ENCODE data around the gene DIP2C.
"Not testable (repeated sequence)": the region's sequence is repeated elsewhere in the genome, so short reads cannot be mapped to it uniquely, and the experiment has no call there.

The DIP2C gene

DNA sequence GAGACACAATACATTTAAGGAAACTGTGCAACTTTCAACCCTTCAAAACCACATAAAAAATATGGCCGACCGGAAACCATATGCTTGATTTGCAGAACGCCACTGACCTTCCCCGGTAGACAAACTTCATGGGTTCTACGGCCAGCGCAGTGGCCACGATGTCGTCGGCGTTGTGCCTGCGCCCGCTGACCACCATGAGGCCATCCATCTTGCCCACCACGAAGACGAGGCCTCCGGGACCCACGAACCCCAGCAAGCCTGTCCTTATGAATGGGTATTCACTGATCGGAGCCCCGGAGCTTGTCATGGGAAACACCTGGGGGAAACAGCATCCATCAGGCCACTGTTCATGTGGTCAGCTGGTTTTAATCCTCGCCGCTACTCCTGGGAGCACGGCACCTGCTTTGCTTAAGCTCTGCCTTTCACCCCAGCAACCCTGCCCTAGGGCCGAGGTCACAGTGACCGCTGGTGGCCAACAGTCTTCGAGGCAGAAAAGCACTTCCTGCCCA, 325.1 kb downstream of the DIP2C start:
- DNase-seq, result no peak

- no peak for DNase-seq
Observed at GRCh38 chr10:363152-363551, 326.3 kb downstream of the DIP2C start.

DNA sequence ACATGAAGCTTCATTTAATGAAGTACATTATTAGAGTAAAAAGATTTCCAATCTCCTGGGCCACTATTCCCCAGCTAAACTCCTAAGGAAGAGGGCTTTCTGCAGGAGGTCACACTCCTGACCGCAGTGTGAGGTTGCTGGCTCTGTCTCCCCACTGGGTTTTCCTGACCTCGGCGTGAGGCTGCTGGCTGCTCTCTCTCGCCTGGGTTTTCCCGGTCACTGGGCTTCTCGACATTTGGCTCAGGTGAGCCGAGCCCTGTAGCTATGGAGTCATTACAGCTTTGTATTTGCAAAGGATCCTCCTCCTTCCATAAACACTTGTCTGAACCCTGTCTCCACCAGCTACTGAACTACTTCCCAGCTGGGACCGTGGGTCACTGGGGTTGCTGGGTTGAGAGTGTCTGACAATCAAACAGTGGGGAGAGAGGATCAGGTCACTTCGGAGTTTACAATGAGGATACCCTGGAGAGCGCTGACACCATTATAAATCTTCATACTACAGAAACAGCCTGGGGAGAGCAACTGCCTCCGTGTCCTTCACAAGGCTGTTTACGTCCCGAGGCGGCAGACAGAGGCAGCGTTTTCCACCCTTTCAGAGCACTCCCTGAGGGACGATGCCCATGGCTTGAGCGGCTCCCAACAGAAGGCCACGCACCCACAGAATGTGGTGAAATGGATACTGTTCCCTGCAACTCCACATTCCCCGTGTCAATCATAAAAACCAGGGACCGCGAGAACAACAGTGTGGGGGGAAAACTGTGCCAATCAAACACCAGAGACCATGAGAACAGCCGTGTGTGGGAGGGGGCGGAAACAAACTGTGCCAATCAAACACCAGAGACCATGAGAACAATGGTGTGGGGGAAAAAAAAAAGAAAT, 328.0 kb downstream of the DIP2C start:
- DNase-seq, result no peak

DNA sequence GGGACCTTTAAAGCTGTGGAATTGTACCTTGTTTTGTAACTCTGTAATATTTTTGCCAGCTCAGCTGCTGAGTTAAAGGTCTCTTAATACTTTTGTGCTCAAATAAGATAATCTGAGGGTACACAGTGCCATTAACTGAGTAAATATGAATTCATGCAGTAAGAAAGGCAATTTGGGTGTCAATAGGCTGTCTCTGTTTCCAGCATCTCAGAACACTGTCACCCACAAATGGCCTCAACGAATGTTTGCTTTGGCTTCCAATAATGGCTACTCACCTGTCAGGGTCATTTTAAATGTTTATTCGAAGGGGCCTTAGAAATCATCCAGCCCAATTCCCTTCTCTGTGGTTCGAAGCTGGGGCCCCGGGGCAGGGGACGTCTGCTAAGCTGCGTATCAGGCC, 328.8 kb downstream of the DIP2C start:
- no peak for DNase-seq

GRCh38 chr10:359762-360161, 329.7 kb downstream of the DIP2C start:
- no peak for DNase-seq

- DNase-seq, result no peak
Observed at GRCh38 chr10:359093-359492, 330.4 kb downstream of the DIP2C start.

DNA sequence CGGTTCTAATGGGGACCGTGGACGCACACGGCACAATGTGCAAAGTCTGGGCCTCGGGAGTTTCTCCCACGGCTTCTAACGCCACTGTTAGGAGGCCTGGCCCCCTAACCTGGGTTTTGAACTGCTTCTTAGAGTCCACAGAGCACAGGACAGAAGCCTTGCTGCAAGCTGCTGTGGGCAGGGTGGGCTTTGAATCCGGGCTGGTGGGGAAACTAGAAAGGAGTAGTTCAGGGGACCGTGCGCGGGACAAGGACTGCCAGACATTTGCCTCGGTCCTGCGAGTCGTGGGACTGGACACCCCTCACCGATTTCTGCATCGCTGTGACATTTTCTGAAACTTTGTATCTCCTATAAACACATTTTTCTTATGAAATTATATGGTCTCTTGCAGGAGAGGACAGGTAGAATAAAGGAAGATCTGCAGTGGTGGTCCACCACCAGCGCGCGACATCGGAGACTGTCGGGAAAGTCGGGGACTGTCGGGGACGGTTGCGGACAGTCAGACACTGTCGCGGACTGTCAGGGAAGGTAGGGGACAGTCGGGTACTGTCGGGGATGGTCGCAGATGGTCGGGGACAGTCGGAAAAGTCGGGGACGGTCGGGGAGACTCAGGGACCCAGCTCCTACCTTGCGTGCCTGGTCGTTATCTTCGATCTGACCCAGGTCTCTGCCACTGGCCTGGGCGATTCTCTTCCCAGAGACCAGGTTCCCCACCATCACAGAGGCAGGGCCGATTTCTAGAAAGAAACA, 332.1 kb downstream of the DIP2C start:
- no peak for DNase-seq

- no peak for DNase-seq
Observed at GRCh38 chr10:356452-356851, 333.0 kb downstream of the DIP2C start.

DNA sequence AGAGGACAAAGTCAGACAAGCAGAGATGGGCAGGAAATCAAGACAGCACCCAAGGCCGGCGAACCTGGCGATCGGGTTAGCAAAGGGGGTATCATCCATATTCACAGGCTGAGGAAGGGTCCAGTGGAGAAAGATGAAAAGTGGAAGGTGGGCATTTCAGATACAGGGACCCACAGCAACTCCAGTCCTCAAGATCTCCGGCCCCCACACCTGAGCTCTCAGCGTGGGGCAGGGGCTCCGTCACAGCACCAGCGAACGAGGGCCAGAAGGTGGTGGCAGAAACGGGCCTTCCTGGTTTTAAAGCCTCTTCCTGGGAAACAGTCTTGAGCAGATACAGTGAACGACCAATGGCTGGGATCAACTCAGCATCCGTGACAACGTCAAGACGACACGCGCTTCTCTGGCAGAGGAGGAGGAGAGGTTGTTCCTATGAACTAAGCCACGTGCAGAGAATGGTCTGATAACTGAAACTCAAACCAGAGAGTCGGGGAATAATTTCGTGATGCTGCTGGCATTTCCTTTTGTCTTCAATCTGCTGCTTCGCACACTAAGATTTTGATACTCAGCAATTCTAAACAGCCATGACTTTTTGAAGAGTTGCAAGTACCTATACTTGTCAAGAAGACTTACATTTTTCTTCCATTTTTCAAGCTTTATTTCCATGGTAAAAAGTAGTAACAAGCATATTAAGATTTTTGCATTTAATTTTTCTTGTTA, 334.4 kb downstream of the DIP2C start:
- no peak for DNase-seq

- DNase-seq, result no peak
Observed at GRCh38 chr10:352476-353235, 336.8 kb downstream of the DIP2C start.

- DNase-seq, result no peak
Observed at GRCh38 chr10:351770-352334, 337.6 kb downstream of the DIP2C start.

DNA sequence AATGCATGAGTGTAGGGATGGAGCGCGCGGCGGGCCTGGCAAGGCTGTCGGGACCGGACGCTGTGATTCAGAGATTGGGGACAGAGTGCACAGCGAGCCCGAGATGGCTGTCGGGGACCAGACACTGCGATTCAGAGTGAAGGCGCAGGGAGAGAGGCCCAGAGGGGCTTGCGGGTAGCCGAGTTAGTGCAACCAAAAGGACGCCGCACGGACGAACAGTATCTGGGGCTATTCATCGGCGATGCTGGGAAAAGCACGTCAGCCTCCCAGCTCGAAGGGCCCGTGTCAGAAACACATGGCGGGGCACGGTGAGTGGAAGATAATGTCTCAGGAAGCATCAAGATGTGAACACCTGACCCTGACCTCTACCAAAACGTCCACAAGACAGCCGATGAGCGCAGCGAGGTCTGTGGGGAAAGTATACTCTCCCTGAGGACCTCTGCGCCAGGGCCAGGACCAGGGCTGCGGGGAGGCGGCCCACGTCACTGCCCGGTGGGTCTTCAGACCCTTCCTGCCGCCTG, 338.4 kb downstream of the DIP2C start:
- no peak for DNase-seq

GRCh38 chr10:349081-349480, 340.4 kb downstream of the DIP2C start:
- no peak for DNase-seq

- DNase-seq, result no peak
Observed at GRCh38 chr10:348456-348855, 341.0 kb downstream of the DIP2C start.

DNA sequence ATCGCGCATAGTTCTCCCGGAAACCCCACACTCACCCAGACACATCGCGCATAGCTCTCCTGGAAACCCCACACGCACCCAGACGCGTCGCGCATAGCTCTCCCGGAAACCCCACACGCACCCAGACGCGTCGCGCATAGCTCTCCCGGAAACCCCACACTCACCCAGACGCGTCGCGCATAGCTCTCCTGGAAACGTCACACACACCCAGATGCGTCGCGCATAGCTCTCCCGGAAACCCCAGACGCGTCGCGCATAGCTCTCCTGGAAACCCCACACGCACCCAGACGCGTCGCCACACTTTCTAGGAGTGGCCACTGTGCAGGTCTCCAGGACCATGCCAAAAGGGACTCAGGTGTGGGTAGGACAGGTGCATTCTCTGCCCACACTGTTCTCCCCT, 341.7 kb downstream of the DIP2C start:
- not testable (repeated sequence) for DNase-seq

DNA sequence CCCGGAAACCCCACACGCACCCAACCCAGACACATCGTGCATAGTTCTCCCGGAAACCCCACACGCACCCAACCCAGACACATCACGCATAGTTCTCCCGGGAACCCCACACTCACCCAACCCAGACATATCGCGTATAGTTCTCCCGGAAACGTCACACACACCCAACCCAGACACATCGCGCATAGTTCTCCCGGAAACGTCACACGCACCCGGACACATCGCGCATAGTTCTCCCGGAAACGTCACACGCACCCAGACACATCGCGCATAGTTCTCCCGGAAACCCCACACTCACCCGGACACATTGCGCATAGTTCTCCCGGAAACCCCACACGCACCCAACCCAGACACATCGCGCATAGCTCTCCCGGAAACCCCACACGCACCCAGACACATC, 342.3 kb downstream of the DIP2C start:
- not testable (repeated sequence) for DNase-seq

- no peak for DNase-seq
Observed at GRCh38 chr10:344582-345200, 344.8 kb downstream of the DIP2C start.

DNA sequence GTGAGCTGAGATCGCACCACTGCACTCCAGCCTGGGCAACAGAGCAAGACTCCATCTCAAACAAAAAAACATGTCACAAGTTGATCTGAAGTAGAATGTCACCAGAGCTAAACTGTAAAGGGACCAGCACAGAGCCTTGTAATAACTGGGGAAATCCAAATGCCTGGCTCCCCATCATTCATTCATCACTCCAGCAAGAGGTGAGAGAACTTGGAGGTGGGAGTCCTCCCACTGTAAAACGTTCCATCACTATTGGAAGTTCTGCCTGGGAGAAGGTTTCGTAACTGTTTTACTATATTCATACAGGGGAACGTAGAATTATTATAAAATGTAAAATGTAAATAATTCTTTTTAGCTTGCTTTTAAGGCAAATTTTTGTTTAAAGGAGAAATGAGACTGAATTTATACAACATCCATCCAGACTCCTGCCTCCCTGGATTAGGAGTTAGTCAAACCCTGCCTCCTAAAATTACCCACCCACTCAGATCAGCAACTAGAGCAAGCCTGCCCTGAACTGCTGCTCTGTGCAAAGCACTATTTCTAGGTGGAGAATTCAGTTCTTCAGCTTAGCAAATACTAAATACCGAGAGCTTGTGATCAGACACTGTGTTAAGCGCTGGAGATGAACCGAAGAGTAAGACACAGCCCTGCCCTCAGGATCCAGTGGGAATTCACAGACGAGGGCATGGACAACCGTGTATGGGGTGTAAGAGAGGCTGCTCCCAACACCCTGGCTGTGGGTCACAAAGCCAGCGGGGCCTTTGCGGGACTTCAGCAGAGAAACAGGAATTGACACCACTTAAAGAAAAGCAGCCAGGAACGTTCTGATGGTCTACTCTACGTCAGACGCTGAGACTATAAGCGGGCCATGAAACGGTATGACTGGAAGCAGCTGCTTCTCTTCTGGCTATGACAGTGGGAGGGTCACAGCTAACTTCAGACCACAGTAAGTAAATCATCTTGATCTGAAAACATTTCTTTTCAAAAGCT, 345.9 kb downstream of the DIP2C start:
- no peak for DNase-seq

DNA sequence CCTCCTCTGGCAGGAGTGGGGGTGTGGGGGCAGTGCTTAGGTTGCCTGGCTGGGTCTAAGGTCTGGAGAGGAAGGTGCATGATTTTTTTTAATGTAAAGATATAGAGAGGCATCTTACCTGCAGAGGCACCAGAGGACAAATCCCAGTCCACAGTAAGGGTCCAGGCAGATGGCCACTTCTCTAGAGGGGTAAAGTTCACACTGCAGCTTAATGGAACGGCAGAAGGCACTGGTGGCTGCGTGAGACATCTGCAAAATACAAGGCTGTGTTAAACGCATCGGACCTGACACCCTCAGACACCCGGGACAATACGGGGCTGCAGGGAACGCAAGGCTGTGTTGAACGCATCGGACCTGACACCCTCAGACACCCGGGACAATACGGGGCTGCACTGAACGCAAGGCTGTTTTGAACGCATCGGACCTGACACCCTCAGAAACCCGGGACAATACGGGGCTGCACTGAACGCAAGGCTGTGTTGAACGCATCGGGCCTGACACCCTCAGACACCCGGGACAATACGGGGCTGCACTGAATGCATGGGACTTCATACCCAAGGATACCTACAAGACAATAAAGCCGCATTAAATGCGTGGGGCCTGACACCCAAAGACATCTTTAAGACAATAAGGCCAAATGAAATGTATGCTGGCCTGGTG, 348.3 kb downstream of the DIP2C start:
- DNase-seq, result no peak

DNA sequence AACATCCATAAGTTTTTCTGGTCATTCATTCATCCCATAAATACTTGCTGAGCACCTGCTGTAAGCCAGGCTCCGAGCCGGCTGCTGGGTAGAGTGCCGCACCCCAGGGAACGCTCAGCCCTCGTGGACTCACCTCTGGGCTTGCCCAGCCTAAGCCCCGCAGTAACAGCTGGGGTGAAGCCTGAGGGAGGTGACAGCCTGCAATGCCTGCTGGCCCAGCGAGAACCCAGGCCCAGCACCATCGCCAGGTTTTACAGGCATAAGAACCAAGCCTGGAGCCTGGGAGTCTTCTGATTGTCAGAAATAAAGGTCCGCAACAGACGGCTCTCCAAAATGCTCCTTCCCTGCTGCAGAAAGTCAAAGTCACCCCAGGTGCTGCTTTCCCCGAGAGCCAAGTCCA, 348.8 kb downstream of the DIP2C start:
- DNase-seq, result no peak
